Stimulated activated CD8-positive, alpha-beta memory T cell treated with anti-CD3 and anti-CD28 coated beads, Interleukin-4, amount 100 ng/mL, for 48 hours (primary cell): ENCODE results near the gene TRPC6.

Experiments
- DNase-seq: peaks from one replicate; pipeline ENCODE4 v3.0.0-alpha.2; 2020

TRPC6 gene

GRCh38 chr11:101583251-101584128 is at the start of gene TRPC6:
Gene TRPC6, minus strand, starts transcription at chr11:101584007. Its CDS starts 504 bp downstream, at chr11:101583503.
- no peak for DNase-seq

GRCh38 chr11:101620026-101620425 is 36.2 kb upstream of the TRPC6 start:
- DNase-seq, result no peak

GRCh38 chr11:101618709-101619108 is 34.9 kb upstream of the TRPC6 start:
- DNase-seq, result no peak

GRCh38 chr11:101617735-101618332 is 34.0 kb upstream of the TRPC6 start:
- DNase-seq, result no peak

- DNase-seq, result no peak
Measured at GRCh38 chr11:101612481-101612880, 28.7 kb upstream of the TRPC6 start.

- no peak for DNase-seq
Measured at GRCh38 chr11:101600924-101601323, 17.1 kb upstream of the TRPC6 start.

- DNase-seq, result no peak
Measured at GRCh38 chr11:101586965-101587364, 3.2 kb upstream of the TRPC6 start.

GRCh38 chr11:101584655-101585054 is 848 bp upstream of the TRPC6 start:
- no peak for DNase-seq

- no peak for DNase-seq
Measured at GRCh38 chr11:101584129-101584515, 315 bp upstream of the TRPC6 start.

GRCh38 chr11:101582989-101583250 is 887 bp downstream of the TRPC6 start:
- DNase-seq, result no peak

GRCh38 chr11:101582236-101582988 is 1.4 kb downstream of the TRPC6 start:
- no peak for DNase-seq

- DNase-seq, result no peak
Measured at GRCh38 chr11:101577461-101577860, 6.3 kb downstream of the TRPC6 start.

GRCh38 chr11:101576456-101576855 is 7.4 kb downstream of the TRPC6 start:
- no peak for DNase-seq

- DNase-seq, result no peak
Measured at GRCh38 chr11:101574886-101575285, 8.9 kb downstream of the TRPC6 start.

- DNase-seq, result no peak
Measured at GRCh38 chr11:101567071-101567470, 16.7 kb downstream of the TRPC6 start.

GRCh38 chr11:101566626-101567025 is 17.2 kb downstream of the TRPC6 start:
- no peak for DNase-seq

- DNase-seq, result no peak
Measured at GRCh38 chr11:101563166-101563565, 20.6 kb downstream of the TRPC6 start.

GRCh38 chr11:101555366-101555765 is 28.4 kb downstream of the TRPC6 start:
- DNase-seq, result no peak

- DNase-seq, result no peak
Measured at GRCh38 chr11:101553891-101554292, 29.9 kb downstream of the TRPC6 start.

- no peak for DNase-seq
Measured at GRCh38 chr11:101552888-101553287, 30.9 kb downstream of the TRPC6 start.

GRCh38 chr11:101528541-101528940 is 55.3 kb downstream of the TRPC6 start:
- DNase-seq, result no peak

- DNase-seq, result no peak
Measured at GRCh38 chr11:101523634-101524260, 60.1 kb downstream of the TRPC6 start.

GRCh38 chr11:101523193-101523592 is 60.6 kb downstream of the TRPC6 start:
- no peak for DNase-seq

- no peak for DNase-seq
Measured at GRCh38 chr11:101521821-101522220, 62.0 kb downstream of the TRPC6 start.
